Stimulated activated naive CD8-positive, alpha-beta T cell treated with anti-CD3 and anti-CD28 coated beads, Interleukin-15, Interleukin-2, amounts not matched to agents 100 ng/mL and 50 ng/mL, for 24 hours (primary cell): ENCODE results near the gene PCSK6.
A peak's percentile ranks its signal among the peaks of the same experiment; 100 is the strongest.

Source experiments
- H3K27ac Mint-ChIP-seq: one replicate; pipeline ENCODE4 v1.8.0; 2021; ENCODE audit warnings: mild to moderate bottlenecking, mixed read lengths
- H3K27me3 Mint-ChIP-seq: one replicate; pipeline ENCODE4 v1.8.0; 2021; ENCODE audit warnings: mixed read lengths
- H3K36me3 Mint-ChIP-seq: one replicate; pipeline ENCODE4 v1.8.0; 2021; ENCODE audit warnings: low read depth, mixed read lengths
- H3K4me1 Mint-ChIP-seq: one replicate; pipeline ENCODE4 v1.8.0; 2021; ENCODE audit warnings: low read depth, mixed read lengths
- H3K4me3 Mint-ChIP-seq: one replicate; pipeline ENCODE4 v1.8.0; 2021; ENCODE audit warnings: mild to moderate bottlenecking, mixed read lengths
- H3K9me3 Mint-ChIP-seq: one replicate; pipeline ENCODE4 v1.8.0; 2021; ENCODE audit warnings: mixed read lengths

PCSK6 gene

DNA sequence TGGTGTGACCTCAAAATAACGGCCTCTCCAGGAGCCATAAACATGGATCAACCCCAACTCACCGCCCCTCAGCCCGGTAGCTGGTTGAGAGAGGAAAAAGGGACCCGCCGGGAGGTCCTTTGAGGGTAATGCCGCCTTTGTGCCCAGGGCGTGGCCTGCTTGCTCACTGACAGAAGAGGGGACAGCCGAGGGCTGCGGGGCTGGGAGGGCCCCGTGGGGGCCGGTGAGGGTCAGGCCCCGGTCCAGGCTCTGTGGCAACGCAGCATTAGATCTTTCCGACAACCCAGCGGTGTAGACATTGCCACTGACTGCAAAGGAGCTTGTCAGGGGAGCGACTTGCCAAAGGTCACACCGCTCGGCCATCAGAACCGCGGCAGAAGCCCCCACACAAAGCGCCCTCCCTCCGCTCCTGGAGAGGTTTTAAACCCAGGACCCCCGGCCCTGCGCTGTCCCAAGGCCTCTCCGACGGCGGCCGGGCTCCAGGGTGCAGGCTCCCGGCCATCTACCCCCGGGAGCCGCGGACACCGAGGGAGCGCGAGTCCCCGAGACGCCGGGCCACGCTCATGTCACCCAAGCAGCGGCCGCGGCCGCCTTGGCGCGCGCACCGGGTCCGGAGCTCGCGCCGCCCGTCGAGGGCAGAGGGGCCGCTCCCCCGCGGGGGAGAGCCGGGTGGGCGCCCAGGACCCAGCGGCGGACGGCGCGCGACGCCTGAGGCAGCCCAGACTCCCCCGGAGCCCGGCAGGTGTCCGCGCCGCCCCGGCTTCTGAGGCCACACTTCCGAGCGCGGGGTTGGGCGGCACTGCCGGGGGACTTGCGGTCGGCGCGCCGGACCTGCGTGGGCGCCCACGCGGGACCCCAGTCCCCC, 975 bp downstream of the PCSK6 start:
- Mint-ChIP-seq H3K27me3 (peaks cover 49% of the 10 kb centered on the region), H3K4me3 (peak overlapping the region; percentile 17), H3K27ac (no peak overlapping the region), H3K4me1 (peaks cover 6% of the 10 kb centered on the region), H3K36me3 (no peaks in the 10 kb centered on the region), H3K9me3 (no peaks in the 10 kb centered on the region)

- Mint-ChIP-seq H3K9me3 (no peaks in the 10 kb centered on the region), H3K4me1 (peaks cover 6% of the 10 kb centered on the region), H3K4me3 (no peak overlapping the region), H3K27me3 (peaks cover 43% of the 10 kb centered on the region), H3K36me3 (no peaks in the 10 kb centered on the region), H3K27ac (no peak overlapping the region)
Measured at GRCh38 chr15:101486696-101487459, 2.6 kb downstream of the PCSK6 start.

GRCh38 chr15:101483462-101483861, 6.0 kb downstream of the PCSK6 start:
- no peaks in the 10 kb centered on the region for H3K36me3 Mint-ChIP-seq
- H3K4me3 Mint-ChIP-seq: no peak overlapping the region
- H3K4me1 Mint-ChIP-seq: no peaks in the 10 kb centered on the region
- peaks cover 36% of the 10 kb centered on the region for H3K27me3 Mint-ChIP-seq
- no peaks in the 10 kb centered on the region for H3K9me3 Mint-ChIP-seq
- no peak overlapping the region for H3K27ac Mint-ChIP-seq

- no peaks in the 10 kb centered on the region for H3K36me3 Mint-ChIP-seq
- no peaks in the 10 kb centered on the region for H3K4me1 Mint-ChIP-seq
- peaks cover 30% of the 10 kb centered on the region for H3K27me3 Mint-ChIP-seq
- no peak overlapping the region for H3K4me3 Mint-ChIP-seq
- no peaks in the 10 kb centered on the region for H3K9me3 Mint-ChIP-seq
- no peak overlapping the region for H3K27ac Mint-ChIP-seq
Measured at GRCh38 chr15:101482526-101483371, 6.8 kb downstream of the PCSK6 start.

GRCh38 chr15:101481917-101482525, 7.5 kb downstream of the PCSK6 start:
- no peak overlapping the region for H3K27ac Mint-ChIP-seq
- no peak overlapping the region for H3K4me3 Mint-ChIP-seq
- peaks cover 24% of the 10 kb centered on the region for H3K27me3 Mint-ChIP-seq
- no peaks in the 10 kb centered on the region for H3K36me3 Mint-ChIP-seq
- no peaks in the 10 kb centered on the region for H3K4me1 Mint-ChIP-seq
- no peaks in the 10 kb centered on the region for H3K9me3 Mint-ChIP-seq

GRCh38 chr15:101481381-101481705, 8.2 kb downstream of the PCSK6 start:
- Mint-ChIP-seq H3K4me3 (no peak overlapping the region), H3K4me1 (no peaks in the 10 kb centered on the region), H3K36me3 (no peaks in the 10 kb centered on the region), H3K27me3 (peaks cover 17% of the 10 kb centered on the region), H3K27ac (no peak overlapping the region), H3K9me3 (no peaks in the 10 kb centered on the region)

DNA sequence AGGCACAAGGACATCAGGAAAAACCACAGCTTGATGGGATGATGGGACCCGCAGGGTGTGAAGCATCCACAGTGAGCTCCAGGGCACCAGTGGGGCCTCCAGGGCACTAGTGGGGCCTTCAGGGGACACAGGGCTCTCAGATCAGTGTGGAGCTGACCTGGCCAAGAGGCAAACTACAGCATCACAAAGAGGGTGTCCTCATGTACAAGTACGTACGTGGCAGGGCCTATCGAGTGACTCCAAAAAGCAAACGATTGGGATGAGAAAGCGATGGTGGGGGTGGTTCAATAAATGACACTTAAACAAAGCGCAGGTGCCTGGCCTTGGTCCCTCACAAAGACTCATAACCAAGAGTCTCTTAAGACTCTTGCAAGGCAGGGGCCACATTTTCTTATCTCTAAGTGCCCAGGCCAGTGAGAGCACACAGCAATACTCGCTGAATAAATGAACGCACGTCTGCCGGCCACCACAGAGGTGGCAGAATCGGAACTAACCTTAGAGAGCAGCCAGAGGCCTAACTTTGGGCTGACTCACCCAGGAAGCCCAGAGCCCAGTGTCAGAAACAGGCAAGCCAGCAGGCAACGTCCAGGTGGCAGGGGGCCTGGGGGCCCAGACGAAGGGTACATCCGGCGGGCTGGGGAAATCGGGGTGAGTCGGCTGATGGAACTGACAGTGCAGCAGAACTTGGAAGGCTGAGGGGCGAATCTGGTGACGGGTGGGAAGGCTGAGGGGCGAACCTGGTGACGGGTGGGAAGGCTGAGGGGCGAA, 8.7 kb downstream of the PCSK6 start:
- H3K4me3 Mint-ChIP-seq: no peak overlapping the region
- no peak overlapping the region for H3K27ac Mint-ChIP-seq
- no peaks in the 10 kb centered on the region for H3K36me3 Mint-ChIP-seq
- H3K4me1 Mint-ChIP-seq: no peaks in the 10 kb centered on the region
- peaks cover 13% of the 10 kb centered on the region for H3K27me3 Mint-ChIP-seq
- no peaks in the 10 kb centered on the region for H3K9me3 Mint-ChIP-seq

- H3K36me3 Mint-ChIP-seq: no peaks in the 10 kb centered on the region
- no peak overlapping the region for H3K4me3 Mint-ChIP-seq
- H3K4me1 Mint-ChIP-seq: no peaks in the 10 kb centered on the region
- H3K27ac Mint-ChIP-seq: no peak overlapping the region
- peaks cover 13% of the 10 kb centered on the region for H3K27me3 Mint-ChIP-seq
- no peaks in the 10 kb centered on the region for H3K9me3 Mint-ChIP-seq
Measured at GRCh38 chr15:101479851-101480612, 9.5 kb downstream of the PCSK6 start.

GRCh38 chr15:101479342-101479845, 10.1 kb downstream of the PCSK6 start:
- Mint-ChIP-seq H3K9me3 (no peaks in the 10 kb centered on the region), H3K27ac (no peak overlapping the region), H3K4me1 (no peaks in the 10 kb centered on the region), H3K27me3 (peaks cover 9% of the 10 kb centered on the region), H3K4me3 (no peak overlapping the region), H3K36me3 (no peaks in the 10 kb centered on the region)

GRCh38 chr15:101478701-101479341, 10.7 kb downstream of the PCSK6 start:
- H3K4me1 Mint-ChIP-seq: no peaks in the 10 kb centered on the region
- no peak overlapping the region for H3K27ac Mint-ChIP-seq
- H3K4me3 Mint-ChIP-seq: no peak overlapping the region

DNA sequence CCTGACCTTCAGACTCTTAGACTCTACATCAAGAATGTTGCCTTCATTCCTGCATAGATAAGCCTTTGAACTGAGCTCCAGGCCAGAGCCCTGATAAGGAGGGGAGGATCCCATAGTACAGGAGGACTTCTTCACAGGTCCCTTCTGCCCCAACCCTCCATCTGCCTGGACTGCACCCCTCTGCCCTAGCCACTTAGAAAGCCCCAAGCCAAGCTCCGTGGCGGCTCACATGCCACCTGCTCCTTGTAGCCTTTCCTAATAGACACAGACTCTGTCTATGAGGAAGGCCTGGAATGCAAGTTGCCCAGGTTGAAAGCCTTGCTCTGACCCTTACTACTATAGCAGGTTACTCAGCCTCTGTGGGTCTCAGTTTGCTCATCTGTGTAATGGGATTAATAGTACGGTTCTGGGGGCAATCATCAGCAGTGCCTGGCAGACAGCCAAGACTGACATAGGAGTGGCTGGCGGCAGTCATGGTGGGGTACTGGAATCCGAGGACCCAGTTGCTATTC, 11.6 kb downstream of the PCSK6 start:
- H3K27me3 Mint-ChIP-seq: peaks cover 9% of the 10 kb centered on the region
- no peak overlapping the region for H3K4me3 Mint-ChIP-seq
- H3K4me1 Mint-ChIP-seq: no peaks in the 10 kb centered on the region
- no peak overlapping the region for H3K27ac Mint-ChIP-seq
- H3K9me3 Mint-ChIP-seq: no peaks in the 10 kb centered on the region
- H3K36me3 Mint-ChIP-seq: no peaks in the 10 kb centered on the region

More at GRCh38 chr15:101478701-101479341, 10.7 kb downstream of the PCSK6 start:
- Mint-ChIP-seq H3K27me3 (peaks cover 9% of the 10 kb centered on the region), H3K36me3 (no peaks in the 10 kb centered on the region), H3K9me3 (no peaks in the 10 kb centered on the region)

DNA sequence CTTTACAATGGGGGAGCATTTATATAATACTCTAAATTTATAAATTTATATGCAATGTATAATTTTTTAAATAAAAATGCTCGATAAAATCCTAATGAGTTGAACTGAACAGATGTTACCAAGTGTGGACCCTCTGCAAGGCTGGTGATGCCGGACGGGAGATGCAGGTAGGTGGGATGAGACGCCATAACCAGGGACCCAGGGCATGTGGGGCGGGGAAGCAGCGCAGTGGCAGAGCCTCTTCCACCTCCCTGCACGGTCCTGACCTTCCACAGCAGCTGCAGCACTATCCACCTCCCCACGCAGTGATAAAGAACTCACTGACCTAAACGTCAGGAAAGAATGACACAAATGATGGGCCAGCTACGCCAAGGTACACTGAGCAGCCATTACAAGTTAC, 12.8 kb downstream of the PCSK6 start:
- Mint-ChIP-seq H3K27me3 (peaks cover 9% of the 10 kb centered on the region), H3K4me3 (no peak overlapping the region), H3K4me1 (no peaks in the 10 kb centered on the region), H3K36me3 (no peaks in the 10 kb centered on the region), H3K27ac (no peak overlapping the region), H3K9me3 (no peaks in the 10 kb centered on the region)

GRCh38 chr15:101474983-101475382, 14.5 kb downstream of the PCSK6 start:
- Mint-ChIP-seq H3K9me3 (no peaks in the 10 kb centered on the region), H3K36me3 (no peaks in the 10 kb centered on the region), H3K27ac (no peak overlapping the region), H3K4me1 (no peaks in the 10 kb centered on the region), H3K4me3 (no peak overlapping the region), H3K27me3 (peaks cover 18% of the 10 kb centered on the region)
